ENCODE measurements around the gene SLC25A47.
"Not testable (repeated sequence)": the region's sequence is repeated elsewhere in the genome, so short reads cannot be mapped to it uniquely, and the experiment has no call there.

Gene SLC25A47

GRCh38 chr14:100306101-100306997 lies 16.8 kb upstream of the SLC25A47 start, which contains the start of gene SLC25A29:
Gene SLC25A29, minus strand, starts transcription at chr14:100306444. Its CDS starts 212 bp downstream, at chr14:100306232.
- peak; percentile 81 for DNase-seq

GRCh38 chr14:100306998-100307765 lies 16.0 kb upstream of the SLC25A47 start:
- no peak for DNase-seq

- DNase-seq, result no peak
These were observed 15.2 kb upstream of the SLC25A47 start for GRCh38 chr14:100307766-100308426.

GRCh38 chr14:100308427-100308792 lies 14.7 kb upstream of the SLC25A47 start:
- not testable (repeated sequence) for DNase-seq

GRCh38 chr14:100309028-100309737 lies 14.0 kb upstream of the SLC25A47 start:
- DNase-seq, result no peak

GRCh38 chr14:100312110-100312876 lies 10.8 kb upstream of the SLC25A47 start:
- DNase-seq, result not testable (repeated sequence)

- DNase-seq, result no peak
These were observed 10.2 kb upstream of the SLC25A47 start for GRCh38 chr14:100312877-100313400.

- DNase-seq, result no peak
These were observed 9.5 kb upstream of the SLC25A47 start for GRCh38 chr14:100313464-100314230.

- DNase-seq, result no peak
These were observed 8.4 kb upstream of the SLC25A47 start for GRCh38 chr14:100314724-100315123.

GRCh38 chr14:100317389-100317788 lies 5.8 kb upstream of the SLC25A47 start:
- DNase-seq, result no peak

- no peak for DNase-seq
These were observed 5.0 kb upstream of the SLC25A47 start for GRCh38 chr14:100317912-100318808.

- DNase-seq, result no peak
These were observed 2.8 kb upstream of the SLC25A47 start for GRCh38 chr14:100320157-100320856.

GRCh38 chr14:100321473-100322137 lies 1.5 kb upstream of the SLC25A47 start:
- no peak for DNase-seq

- no peak for DNase-seq
These were observed 791 bp upstream of the SLC25A47 start for GRCh38 chr14:100322138-100322957.

- no peak for DNase-seq
These were observed 786 bp downstream of the SLC25A47 start for GRCh38 chr14:100323942-100324307.

- no peak for DNase-seq
These were observed 2.1 kb downstream of the SLC25A47 start for GRCh38 chr14:100325231-100325632.

GRCh38 chr14:100325958-100326357 lies 2.8 kb downstream of the SLC25A47 start:
- no peak for DNase-seq

GRCh38 chr14:100327128-100327527 lies 4.0 kb downstream of the SLC25A47 start:
- no peak for DNase-seq

Measured in kidney glomerular epithelial cell (primary cell).